GM12874 (cell line): ENCODE results near the gene KIF1C.

Experiments used
- CTCF ChIP-seq: IDR thresholded peaks from 2 replicates; pipeline ENCODE4 v1.5.1; 2011; ENCODE audit warnings: low read depth, mild to moderate bottlenecking, control low read depth, low read length, moderate library complexity; ENCODE audit not compliant: insufficient read depth

Gene KIF1C

GRCh38 chr17:4980644-4981216 lies 17.0 kb upstream of the KIF1C start:
- TF ChIP-seq CTCF: peak; percentile 62; the same call in 1 of the 2 replicates

- no peak for TF ChIP-seq CTCF
Measured at GRCh38 chr17:4982305-4982704, 15.4 kb upstream of the KIF1C start.

GRCh38 chr17:4986403-4986802 lies 11.3 kb upstream of the KIF1C start:
- TF ChIP-seq CTCF: no peak

- peak; percentile 87 for TF ChIP-seq CTCF
Measured at GRCh38 chr17:4986951-4987766, 10.6 kb upstream of the KIF1C start, which contains the start of gene CAMTA2. TSS of gene CAMTA2 (minus strand) at chr17:4987675. CDS start at chr17:4986222, 1,453 bp downstream.

GRCh38 chr17:4987767-4988567 lies 9.8 kb upstream of the KIF1C start:
- no peak for TF ChIP-seq CTCF

GRCh38 chr17:4994081-4994595 lies 3.6 kb upstream of the KIF1C start:
- no peak for TF ChIP-seq CTCF
